Midbrain (tissue), 1 donor: ENCODE results near the gene RABGGTA.
A peak's percentile ranks its signal among the peaks of the same experiment; 100 is the strongest.

Source experiments
- DNase-seq: peaks from one replicate; lab custom pipeline; 2025; lab: John Stamatoyannopoulos, UW

RABGGTA gene, protein sequence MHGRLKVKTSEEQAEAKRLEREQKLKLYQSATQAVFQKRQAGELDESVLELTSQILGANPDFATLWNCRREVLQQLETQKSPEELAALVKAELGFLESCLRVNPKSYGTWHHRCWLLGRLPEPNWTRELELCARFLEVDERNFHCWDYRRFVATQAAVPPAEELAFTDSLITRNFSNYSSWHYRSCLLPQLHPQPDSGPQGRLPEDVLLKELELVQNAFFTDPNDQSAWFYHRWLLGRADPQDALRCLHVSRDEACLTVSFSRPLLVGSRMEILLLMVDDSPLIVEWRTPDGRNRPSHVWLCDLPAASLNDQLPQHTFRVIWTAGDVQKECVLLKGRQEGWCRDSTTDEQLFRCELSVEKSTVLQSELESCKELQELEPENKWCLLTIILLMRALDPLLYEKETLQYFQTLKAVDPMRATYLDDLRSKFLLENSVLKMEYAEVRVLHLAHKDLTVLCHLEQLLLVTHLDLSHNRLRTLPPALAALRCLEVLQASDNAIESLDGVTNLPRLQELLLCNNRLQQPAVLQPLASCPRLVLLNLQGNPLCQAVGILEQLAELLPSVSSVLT

DNA sequence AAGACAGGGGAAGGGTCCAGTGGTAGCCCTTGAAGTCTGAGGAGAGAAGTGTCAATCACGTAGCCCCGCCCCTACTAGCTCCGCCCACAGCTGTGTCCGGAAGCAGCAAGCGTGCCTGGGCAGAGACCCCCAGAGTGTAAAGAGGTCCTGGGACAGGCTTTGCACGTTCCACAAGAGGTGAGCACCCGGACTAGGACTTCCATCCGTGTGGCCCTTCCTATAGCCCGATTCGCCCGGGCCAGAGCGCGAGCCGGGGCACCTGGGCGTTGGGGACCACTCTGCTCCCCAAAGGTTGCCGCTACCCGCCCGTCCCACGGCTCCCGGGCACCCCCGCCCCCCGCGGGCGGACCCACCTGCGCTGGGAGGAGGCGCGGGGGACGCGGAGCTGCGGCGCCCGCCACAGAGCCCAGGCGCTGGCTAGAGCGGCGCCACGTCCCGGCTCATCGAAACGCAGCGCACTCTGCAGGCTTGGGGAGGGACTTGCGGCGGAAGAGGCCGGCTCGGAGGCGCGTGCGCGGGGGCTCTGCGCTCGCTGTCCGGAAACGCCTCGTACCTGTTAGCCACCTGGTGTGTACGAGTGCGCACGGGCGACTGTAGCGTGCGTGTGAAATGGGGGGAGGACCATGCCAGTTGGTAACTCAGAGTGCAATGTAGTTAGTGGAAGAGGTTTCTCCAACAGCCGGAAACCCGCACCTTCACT lies at the start of gene RABGGTA:
Gene RABGGTA, minus strand, starts transcription at position 464 of the 700 bp plus-strand sequence. CDS start 482 bp downstream, outside the sequence.
- DNase-seq: peak; percentile 86

DNA sequence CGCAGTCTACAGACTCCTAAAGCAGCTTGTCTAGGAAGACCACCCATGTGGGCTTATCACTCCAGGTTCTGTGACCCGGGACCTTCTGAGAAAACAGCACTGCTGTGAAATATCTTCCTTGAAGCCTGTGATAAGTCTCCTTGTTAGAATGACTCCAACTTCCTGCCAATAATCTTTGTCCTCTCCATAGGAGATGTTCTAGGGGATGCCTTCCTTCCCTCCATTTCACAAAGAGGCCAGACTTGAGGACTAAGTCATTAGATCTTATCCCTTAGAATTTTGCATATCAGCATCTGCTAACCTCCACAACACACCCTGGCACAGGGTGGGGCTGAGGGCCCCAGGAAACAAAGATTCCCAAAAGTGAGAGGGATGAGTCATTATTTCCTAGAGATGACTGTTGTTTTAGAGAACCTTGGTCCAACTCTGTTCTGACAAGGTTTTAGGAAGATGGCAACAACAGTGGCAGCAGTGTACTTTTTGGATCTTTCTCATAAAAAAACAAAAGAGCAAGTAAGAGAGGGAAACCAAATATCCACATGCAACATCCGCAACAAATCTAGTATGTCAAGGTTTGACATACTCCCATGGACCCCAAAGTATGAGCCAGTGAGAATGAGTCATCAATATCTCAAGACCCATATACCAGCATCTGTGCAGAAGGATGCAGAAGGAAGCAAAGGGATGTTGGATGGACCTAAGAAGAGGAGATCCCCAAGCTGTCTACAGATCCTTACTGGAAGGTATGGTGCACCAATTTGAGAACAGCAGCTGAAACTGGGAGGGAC lies 45.9 kb upstream of the RABGGTA start:
- no peak for DNase-seq

DNA sequence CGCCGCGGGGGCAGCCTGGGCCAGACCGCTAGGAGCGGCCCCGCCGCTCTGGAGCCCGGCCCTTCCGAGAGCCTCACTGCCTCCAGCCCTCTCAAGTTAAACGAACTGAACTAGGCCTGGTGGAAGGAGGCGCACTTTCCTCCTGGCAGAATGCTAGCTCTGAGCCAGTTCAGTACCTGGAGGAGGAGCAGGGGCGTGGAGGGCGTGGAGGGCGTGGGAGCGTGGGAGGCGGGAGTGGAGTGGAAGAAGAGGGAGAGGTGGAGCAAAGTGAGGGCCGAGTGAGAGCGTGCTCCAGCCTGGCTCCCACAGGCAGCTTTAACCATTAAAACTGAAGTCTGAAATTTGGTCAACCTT lies 45.2 kb upstream of the RABGGTA start:
- DNase-seq: no peak

DNA sequence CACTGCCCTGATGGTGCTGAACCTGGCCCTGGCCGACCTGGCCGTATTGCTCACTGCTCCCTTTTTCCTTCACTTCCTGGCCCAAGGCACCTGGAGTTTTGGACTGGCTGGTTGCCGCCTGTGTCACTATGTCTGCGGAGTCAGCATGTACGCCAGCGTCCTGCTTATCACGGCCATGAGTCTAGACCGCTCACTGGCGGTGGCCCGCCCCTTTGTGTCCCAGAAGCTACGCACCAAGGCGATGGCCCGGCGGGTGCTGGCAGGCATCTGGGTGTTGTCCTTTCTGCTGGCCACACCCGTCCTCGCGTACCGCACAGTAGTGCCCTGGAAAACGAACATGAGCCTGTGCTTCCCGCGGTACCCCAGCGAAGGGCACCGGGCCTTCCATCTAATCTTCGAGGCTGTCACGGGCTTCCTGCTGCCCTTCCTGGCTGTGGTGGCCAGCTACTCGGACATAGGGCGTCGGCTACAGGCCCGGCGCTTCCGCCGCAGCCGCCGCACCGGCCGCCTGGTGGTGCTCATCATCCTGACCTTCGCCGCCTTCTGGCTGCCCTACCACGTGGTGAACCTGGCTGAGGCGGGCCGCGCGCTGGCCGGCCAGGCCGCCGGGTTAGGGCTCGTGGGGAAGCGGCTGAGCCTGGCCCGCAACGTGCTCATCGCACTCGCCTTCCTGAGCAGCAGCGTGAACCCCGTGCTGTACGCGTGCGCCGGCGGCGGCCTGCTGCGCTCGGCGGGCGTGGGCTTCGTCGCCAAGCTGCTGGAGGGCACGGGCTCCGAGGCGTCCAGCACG lies 44.6 kb upstream of the RABGGTA start:
- no peak for DNase-seq

DNA sequence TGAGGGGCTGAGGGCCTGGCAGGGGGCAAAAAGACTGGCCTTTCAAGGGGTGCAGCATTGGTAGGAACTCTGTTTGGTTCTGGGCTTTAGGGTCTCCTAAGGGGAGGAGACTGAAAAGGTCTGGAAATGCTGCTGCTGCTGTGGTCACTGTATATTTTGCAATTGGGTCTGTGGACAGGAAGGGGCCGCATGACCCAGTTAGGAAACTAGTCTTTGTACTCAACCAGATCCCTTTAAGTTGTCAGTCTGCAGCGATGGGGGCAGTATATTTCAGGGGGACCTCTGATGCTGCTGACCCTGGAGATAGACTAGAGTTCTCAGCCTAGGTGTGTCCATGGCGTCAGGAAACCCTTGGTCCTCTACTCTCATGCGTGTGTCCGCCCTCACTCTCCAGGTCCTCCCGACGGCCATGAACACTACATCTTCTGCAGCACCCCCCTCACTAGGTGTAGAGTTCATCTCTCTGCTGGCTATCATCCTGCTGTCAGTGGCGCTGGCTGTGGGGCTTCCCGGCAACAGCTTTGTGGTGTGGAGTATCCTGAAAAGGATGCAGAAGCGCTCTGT lies 43.9 kb upstream of the RABGGTA start:
- DNase-seq: no peak

DNA sequence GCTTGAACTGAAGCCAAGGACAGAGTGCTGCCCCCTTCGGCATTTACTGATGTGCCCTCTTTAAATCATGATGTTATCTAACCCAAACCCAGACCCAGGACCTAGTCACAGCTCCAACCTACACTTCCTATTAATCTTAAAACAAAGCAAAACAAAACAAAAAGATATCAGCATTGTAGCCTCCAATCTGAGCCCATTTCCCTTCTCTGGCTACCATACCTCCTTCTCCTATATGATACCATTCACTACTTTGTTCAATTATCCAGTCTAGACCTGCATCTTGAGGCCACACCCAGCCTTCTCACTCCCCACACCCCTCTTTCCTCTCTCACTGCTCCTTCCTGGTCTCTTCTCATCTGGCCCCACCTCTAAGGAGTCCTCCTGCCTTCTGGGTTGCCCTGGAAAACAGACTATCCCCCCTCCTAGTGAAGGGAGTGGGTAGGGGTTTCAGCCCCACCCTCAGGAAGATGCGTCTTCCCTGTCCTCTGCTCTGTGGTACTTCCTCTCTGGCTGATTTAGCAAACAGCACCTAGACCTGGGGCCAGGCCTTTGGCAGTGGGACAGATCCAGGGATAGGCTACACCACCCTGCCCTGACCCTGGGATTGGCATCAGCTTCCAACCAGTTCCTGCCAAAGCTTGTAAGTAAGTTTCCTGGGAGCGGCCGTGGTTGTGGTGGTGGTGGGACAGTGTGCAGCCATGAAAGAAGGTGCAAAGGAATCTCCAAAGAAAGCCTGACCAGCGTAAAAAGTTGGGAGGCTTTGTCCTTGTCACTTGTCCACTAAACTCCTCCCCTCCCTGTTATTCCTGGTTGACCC lies 43.2 kb upstream of the RABGGTA start:
- no peak for DNase-seq

DNA sequence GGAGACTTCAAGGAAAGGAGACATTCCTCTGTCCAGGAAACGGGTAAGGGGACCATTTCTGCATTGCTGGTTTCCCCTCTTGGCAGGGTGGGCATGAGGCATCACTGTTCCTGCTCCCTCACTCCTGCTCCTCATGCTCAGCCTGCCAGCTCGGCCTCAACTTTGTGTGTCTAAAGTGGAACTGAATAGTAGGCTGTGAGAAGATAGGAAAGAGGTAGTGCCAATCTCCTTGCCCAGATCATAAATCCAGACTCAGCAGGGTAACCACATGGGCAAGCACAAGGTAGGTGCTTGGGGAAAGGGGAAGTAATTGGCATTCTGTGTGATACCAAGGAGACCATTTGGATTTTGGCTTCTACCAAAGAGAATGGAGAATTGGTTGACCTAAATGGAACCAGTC lies 42.5 kb upstream of the RABGGTA start:
- no peak for DNase-seq

DNA sequence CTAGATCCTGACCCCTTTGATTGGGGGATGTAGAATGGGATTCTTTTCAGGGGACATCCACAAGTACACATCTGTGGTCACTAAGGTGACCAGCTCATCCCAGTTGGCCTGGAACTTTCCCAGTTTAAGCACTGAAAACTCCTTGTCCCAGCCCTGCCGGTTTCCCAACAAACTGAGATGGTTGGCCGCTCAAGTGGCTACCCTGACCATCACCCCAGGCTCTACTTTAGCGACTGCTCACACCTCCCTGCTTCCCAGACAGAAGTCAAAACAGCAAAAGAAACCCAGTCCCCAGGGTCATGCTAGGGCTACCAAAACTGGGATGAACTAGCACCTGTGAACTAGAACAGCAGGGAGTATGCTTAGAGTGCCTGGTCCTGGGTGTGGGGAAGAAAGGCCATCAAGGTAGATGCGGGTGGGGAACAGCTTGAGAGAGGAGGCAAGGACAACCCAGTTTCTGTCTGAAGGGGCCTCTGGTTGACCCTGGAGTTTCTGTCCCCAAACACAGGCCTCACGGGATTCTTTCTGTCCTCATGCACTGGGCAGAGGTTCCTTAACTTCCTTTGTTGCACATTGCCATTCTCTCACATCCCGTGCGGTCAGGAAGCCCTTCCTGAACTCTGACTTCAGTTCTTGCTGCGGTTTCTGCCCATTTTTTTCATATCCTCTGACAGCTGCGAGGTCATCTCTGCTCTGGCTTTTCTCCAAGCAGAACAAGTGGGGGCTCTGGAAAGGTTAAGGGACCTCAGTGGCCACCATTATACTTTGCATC lies 41.5 kb upstream of the RABGGTA start:
- DNase-seq: peak; percentile 12

DNA sequence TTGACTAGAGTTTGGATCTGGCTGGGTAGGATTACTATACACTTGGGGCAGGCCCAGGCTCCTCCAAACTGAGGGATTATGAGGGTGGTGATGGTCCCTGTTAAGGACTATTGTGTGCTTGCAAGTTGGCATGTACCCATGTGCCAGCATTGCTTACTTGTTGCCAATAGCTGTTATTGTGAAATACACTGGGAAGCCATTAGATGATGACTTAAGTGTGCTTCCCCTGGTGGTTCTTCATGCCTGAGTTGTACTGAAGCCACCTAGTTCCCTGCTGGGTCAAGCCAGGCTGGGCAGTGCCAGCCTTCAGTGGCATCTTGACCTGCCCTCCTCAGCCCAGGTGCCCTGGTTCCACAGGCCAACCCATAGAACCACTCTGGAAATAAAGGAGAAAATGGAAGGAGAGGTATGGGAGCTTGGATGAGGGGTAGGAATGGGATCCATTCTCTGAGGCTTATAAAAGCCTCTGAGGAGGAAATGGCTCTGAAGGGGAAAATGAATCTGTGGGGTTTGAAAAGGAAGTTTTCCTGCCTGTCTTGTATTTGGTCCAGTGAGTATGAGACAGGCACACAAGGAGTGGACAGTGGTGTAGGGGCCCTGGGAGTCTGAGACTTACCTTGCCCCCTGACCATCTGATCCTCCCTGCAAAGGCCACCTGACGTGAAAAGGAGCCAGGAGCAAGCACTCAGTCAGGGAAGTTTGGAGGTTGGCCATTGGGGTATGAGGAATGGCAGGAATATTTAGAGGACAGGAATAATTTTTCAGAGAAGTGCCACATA lies 40.6 kb upstream of the RABGGTA start:
- peak; percentile 12 for DNase-seq

DNA sequence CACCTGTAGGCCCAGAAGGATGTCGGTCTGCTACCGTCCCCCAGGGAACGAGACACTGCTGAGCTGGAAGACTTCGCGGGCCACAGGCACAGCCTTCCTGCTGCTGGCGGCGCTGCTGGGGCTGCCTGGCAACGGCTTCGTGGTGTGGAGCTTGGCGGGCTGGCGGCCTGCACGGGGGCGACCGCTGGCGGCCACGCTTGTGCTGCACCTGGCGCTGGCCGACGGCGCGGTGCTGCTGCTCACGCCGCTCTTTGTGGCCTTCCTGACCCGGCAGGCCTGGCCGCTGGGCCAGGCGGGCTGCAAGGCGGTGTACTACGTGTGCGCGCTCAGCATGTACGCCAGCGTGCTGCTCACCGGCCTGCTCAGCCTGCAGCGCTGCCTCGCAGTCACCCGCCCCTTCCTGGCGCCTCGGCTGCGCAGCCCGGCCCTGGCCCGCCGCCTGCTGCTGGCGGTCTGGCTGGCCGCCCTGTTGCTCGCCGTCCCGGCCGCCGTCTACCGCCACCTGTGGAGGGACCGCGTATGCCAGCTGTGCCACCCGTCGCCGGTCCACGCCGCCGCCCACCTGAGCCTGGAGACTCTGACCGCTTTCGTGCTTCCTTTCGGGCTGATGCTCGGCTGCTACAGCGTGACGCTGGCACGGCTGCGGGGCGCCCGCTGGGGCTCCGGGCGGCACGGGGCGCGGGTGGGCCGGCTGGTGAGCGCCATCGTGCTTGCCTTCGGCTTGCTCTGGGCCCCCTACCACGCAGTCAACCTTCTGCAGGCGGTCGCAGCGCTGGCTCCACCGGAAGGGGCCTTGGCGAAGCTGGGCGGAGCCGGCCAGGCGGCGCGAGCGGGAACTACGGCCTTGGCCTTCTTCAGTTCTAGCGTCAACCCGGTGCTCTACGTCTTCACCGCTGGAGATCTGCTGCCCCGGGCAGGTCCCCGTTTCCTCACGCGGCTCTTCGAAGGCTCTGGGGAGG lies 39.5 kb upstream of the RABGGTA start, which contains the start of gene LTB4R:
Gene LTB4R, plus strand, starts transcription at position 857 of the 959 bp plus-strand sequence. CDS start 4,150 bp downstream, outside the sequence.
- peak; percentile 62 for DNase-seq

DNA sequence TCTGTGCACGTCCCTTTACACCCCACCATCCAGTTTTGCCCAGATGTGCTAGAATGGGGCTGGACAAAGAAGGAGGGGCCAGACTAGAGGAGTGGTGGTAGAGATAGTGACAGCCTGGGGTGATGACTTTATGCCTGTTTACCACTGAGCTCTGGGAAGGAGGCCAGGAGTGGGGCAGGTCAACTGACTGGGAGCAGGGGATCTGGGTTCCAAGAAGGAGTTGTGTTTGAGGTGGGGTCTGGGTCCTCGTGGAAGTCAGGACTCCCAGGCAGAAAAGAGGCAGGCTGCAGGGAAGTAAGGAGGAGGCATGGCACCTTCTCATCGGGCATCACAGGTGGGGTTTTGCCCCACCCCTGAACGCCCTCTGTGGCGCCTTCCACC lies 38.9 kb upstream of the RABGGTA start:
- no peak for DNase-seq

DNA sequence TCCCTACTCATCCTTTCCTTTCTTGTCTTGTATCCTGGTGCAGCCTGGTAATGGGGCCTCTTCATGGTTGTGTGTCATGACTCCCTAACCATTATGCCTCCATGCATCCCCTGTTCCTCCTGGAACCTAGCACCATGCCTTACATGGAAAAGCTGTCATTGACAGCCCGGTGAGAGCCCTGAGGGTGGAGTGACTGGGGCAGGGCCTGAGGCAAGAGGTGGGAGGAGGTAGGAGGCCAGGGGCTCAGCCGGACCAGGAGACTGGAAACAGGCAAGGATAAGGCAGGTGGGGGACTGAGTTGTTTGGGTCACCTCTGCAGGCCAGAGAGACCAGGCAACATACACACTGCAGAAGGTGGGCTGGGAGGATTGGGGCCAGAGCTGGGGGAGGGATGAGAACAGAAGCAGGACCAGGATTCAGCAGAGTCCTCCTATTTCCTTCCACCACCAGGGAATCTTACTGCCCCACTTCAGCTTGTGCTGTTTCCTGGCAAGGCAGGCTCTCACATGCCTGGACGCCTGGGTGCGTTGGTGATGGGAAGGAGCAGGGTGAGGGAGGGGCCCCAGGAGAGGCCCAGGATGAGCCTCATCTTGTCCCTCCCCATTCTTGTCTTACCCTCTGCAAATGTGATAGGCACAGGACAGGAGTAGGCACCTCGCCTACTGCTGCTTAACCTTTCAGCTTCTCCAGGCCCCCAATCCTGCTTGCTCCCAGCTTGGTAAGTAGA lies 38.3 kb upstream of the RABGGTA start, which contains the start of gene LTB4R2:
Gene LTB4R2, plus strand, starts transcription at position 603 of the 727 bp plus-strand sequence. CDS start 525 bp downstream, outside the sequence.
- DNase-seq: no peak

DNA sequence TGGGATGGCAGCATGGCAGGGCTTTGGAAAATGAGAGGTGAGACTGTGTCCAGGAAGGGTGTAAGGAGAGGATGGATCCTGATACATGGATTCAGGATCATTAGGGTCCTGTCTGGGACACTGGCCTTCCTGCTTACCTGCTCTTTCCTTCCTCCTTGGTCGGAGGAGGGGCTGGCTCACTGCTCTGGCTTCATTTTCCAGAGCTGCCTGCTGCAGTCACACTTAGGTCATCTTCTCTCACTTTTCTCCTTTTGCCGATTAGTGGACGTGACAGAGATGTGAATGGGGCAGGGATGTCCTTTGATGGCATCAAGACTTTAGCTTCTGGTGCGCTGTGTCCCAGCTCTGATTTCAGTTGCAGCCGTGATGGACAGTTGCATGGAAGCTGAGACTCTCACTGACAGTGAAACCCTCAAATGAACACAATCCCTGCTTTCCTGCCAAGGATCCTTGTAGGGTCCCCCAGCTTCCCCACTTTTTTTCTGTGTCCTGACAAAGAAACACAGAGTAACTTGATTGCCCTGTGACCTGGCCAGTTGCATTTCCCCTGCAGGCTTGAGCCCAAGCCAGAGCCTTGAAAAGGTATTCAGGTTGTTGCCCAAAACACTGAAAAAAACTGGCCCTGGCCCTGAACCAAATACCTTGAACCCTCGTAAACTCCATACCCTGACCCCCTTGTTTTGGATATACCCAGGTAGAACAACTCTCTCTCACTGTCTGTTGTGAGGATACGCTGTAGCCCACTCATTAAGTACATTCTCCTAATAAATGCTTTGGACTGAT lies 37.1 kb upstream of the RABGGTA start:
- DNase-seq: no peak

DNA sequence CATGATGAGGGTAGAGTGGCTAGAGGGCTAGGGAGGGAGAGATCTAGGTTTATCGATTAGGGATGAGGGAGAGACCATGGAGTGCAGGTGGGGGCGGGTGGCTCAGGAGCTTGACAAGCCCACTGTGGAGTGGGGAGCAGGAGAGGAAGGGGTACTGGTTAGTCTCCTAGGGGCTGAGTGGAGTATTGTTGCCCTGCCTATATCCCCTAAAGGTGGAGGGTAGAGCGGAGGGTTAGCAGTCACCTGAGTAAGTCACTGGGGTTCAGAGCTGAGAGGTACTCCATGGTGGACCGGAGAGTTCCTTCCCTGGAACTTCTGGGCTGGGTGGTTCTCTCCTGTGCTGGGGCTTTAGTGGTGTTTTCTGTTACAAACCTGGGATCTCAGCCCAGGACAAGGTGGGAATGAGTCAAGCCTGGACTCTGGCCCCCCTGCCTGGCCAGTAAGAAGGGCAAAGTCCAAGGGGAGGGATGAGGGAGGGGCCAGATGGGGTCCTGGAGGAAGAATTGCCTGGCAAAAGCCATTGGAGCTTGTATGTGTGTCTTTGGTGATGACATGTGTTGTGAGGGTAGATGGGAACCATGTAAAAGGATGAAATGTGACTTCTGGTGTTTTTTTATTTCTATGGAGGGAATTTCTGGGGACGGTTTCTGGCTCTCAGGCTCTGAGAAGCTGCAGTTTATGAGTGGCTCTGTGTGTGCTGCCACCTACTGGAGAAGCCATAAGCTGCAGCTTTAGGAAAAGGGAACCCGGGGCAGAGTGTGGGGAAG lies 36.4 kb upstream of the RABGGTA start, which contains the start of gene CIDEB:
Gene CIDEB, minus strand, starts transcription at position 403 of the 767 bp plus-strand sequence. Its CDS starts 119 bp downstream, at position 284.
- no peak for DNase-seq

DNA sequence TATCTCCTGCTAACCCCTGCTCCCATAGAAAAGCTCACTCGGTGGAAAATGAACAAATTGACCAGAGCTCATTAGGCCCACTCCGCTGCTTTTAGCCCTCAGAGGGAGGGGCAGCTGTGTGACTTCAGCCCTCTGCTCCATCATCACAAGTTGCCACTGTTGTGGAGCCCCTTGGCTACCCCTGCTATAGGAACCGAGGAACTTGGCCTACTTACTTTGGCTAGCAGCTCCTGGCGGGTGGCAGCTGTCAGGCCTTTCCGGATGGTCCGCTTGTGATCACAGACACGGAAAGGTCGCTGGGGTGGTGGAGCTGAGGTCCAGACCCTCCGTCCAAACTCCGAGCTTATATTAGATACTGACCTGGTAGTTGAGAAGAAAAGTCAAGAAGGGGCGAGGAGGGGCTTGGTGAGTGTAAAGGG lies 35.8 kb upstream of the RABGGTA start:
- DNase-seq: no peak
